Mesendoderm (in vitro differentiated cells): Measurements from ENCODE around the gene PITPNM2.

Experiments used
- DNase-seq: peaks from one replicate; pipeline ENCODE4 v3.0.0; 2013
- H2AK5ac ChIP-seq: 2 replicates; pipeline ENCODE4 v1.6.1; 2013; ENCODE audit warnings: low read length, inconsistent platforms
- H2BK120ac ChIP-seq: 2 replicates; pipeline ENCODE4 v1.6.1; 2013; ENCODE audit warnings: low read depth, mild to moderate bottlenecking, low read length, moderate library complexity, mixed read lengths
- H2BK15ac ChIP-seq: replicated peaks from 2 replicates; pipeline ENCODE4 v1.6.1; 2013; ENCODE audit warnings: low read depth, mild to moderate bottlenecking, moderate library complexity
- H2BK5ac ChIP-seq: 2 replicates; pipeline ENCODE4 v1.6.1; 2013; ENCODE audit warnings: low read length, inconsistent platforms
- H3K18ac ChIP-seq: 2 replicates; pipeline ENCODE4 v1.6.1; 2013; ENCODE audit warnings: mild to moderate bottlenecking, low read length, mixed read lengths
- H3K23ac ChIP-seq: one replicate; pipeline ENCODE4 v1.6.1; 2013; ENCODE audit warnings: low read length
- H3K27ac ChIP-seq: 2 replicates; pipeline ENCODE4 v1.5.1; 2013; ENCODE audit warnings: low read depth, mild to moderate bottlenecking, inconsistent platforms, low read length, moderate library complexity
- H3K27me3 ChIP-seq: 2 replicates; pipeline ENCODE4 v1.6.1; 2013; ENCODE audit warnings: low read length, control low read depth, mild to moderate bottlenecking, inconsistent platforms; ENCODE audit not compliant: insufficient read depth, poor library complexity
- H3K36me3 ChIP-seq: 2 replicates; pipeline ENCODE4 v1.6.1; 2013; ENCODE audit warnings: low read length, inconsistent platforms; ENCODE audit not compliant: control insufficient read depth, insufficient read depth
- H3K4ac ChIP-seq: one replicate; pipeline ENCODE4 v1.6.1; 2013; ENCODE audit warnings: low read depth, mild to moderate bottlenecking, low read length, moderate library complexity
- H3K4me1 ChIP-seq: 2 replicates; pipeline ENCODE4 v1.6.1; 2013; ENCODE audit warnings: low read depth, low read length, inconsistent platforms; ENCODE audit not compliant: control insufficient read depth
- H3K4me2 ChIP-seq: 2 replicates; pipeline ENCODE4 v1.6.1; 2013; ENCODE audit warnings: low read length
- H3K4me3 ChIP-seq: 2 replicates; pipeline ENCODE4 v1.5.1; 2013; ENCODE audit warnings: mild to moderate bottlenecking, low read length
- H3K56ac ChIP-seq: one replicate; pipeline ENCODE4 v1.6.1; 2013; ENCODE audit warnings: low read length
- H3K79me1 ChIP-seq: 2 replicates; pipeline ENCODE4 v1.6.1; 2013; ENCODE audit warnings: low read length, inconsistent platforms
- H3K79me2 ChIP-seq: 2 replicates; pipeline ENCODE4 v1.6.1; 2013; ENCODE audit warnings: mild to moderate bottlenecking, low read length; ENCODE audit not compliant: control insufficient read depth, insufficient read depth
- H3K9ac ChIP-seq: 2 replicates; pipeline ENCODE4 v1.6.1; 2013; ENCODE audit warnings: low read length, inconsistent platforms
- H4K5ac ChIP-seq: one replicate; pipeline ENCODE4 v1.6.1; 2013; ENCODE audit warnings: low read length
- H4K8ac ChIP-seq: one replicate; pipeline ENCODE4 v1.6.1; 2013; ENCODE audit warnings: low read depth, mild to moderate bottlenecking, control low read depth, low read length, moderate library complexity
- WGBS: extraction: QIAGEN DNeasy Blood & Tissue Kit; methylation state at CpG from one replicate; pipeline ENCODE4 v1.1.7; 2013; ENCODE audit warnings: low lambda C conversion rate, missing lambda C conversion rate; ENCODE audit not compliant: insufficient coverage; ENCODE audit errors: extremely low coverage; 5-methylcytosine and 5-hydroxymethylcytosine counted together

The PITPNM2 gene

DNA sequence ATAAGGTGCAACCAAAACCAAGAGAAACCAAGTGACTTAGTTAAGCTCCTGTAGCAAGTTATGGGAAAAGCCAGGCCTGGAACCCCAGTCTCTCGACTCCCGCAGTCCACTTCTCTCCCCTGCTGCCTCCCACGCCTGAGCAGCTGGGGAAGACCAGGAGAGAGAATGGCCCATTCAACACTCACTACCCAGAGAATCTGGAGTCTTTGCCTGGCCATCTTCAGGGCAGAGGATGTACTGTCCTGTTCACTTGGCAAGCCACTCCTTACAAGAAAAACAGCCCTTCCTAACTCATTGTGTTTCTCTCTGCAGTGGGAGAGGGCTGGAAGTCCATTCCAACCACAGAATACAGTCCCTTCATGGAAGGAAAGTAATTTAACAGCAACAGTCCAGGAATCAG is 1.8 kb downstream of the PITPNM2 start:
- Histone ChIP-seq H3K56ac (no peak overlapping the region), H3K4me2 (no peak overlapping the region), H3K27ac (no peak overlapping the region), H3K4me1 (peaks cover 3% of the 10 kb centered on the region), H4K8ac (no peak overlapping the region), H3K18ac (no peak overlapping the region), H3K79me2 (no peaks in the 10 kb centered on the region), H2AK5ac (no peak overlapping the region), H3K4ac (no peak overlapping the region), H2BK5ac (no peak overlapping the region), H3K27me3 (no peaks in the 10 kb centered on the region), H3K9ac (no peak overlapping the region), H2BK120ac (no peak overlapping the region), H3K79me1 (no peaks in the 10 kb centered on the region), H3K23ac (no peak overlapping the region), H2BK15ac (no peak overlapping the region), H3K4me3 (no peak overlapping the region), H4K5ac (no peak overlapping the region), H3K36me3 (no peaks in the 10 kb centered on the region)
- DNase-seq: no peak
- WGBS: no CpG with 5 or more reads among the region's 3 CpGs

DNA sequence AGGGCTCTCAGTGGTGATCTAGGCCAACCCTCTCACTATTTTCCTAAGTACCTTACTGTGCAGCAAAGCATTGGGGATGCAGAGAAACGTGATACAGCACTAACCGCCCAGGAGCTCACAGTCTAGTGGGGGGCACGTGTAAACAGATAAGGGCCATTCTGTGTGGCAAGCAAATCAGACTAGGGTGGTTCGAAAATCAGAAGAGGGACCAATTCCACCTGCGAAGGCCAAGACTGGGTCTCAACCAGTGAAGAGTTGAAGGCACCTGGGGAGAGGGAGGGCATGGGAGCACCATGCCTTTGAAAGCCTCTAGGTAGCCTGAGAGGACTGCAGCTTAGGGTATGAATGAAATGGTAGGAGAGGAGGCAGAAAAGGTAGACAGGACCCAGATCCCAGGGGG is 2.2 kb downstream of the PITPNM2 start:
- H2BK15ac ChIP-seq: no peak overlapping the region
- no peak overlapping the region for H3K27ac ChIP-seq
- no peak for DNase-seq
- no peak overlapping the region for H3K4me2 ChIP-seq
- H3K79me1 ChIP-seq: no peaks in the 10 kb centered on the region
- H2BK5ac ChIP-seq: no peak overlapping the region
- H3K23ac ChIP-seq: no peak overlapping the region
- no peak overlapping the region for H2AK5ac ChIP-seq
- H3K9ac ChIP-seq: no peak overlapping the region
- H3K4me1 ChIP-seq: peaks cover 3% of the 10 kb centered on the region
- H2BK120ac ChIP-seq: no peak overlapping the region
- no peak overlapping the region for H3K4me3 ChIP-seq
- H3K18ac ChIP-seq: no peak overlapping the region
- no peaks in the 10 kb centered on the region for H3K27me3 ChIP-seq
- H3K56ac ChIP-seq: no peak overlapping the region
- no CpG with 5 or more reads among the region's 5 CpGs for WGBS
- no peak overlapping the region for H4K8ac ChIP-seq
- no peaks in the 10 kb centered on the region for H3K36me3 ChIP-seq
- H4K5ac ChIP-seq: no peak overlapping the region
- H3K79me2 ChIP-seq: no peaks in the 10 kb centered on the region
- no peak overlapping the region for H3K4ac ChIP-seq

DNA sequence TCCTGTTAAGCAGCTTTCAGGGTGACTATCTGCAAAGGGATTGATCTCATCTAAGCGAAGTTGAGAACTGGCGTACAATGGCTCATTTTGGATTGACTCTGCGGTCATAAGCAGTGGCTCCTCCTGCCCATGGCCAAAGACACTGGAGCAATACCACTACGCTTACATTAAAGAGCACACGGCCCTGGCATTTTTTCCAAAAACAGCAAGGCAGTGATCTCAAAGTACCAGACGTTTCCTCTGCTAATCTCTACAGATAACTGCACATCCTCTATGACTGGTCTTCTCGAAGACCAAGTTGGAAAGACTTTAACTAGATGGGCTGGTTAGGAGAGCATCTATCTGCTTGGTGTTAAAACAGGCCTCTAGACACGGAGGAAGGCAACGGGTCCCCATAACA is 2.7 kb downstream of the PITPNM2 start:
- Histone ChIP-seq H4K5ac (no peak overlapping the region), H3K23ac (no peak overlapping the region), H3K18ac (no peak overlapping the region), H3K56ac (no peak overlapping the region), H3K4me3 (no peak overlapping the region), H3K4me1 (peaks cover 3% of the 10 kb centered on the region), H3K9ac (no peak overlapping the region), H3K27ac (no peak overlapping the region), H4K8ac (no peak overlapping the region), H3K27me3 (no peaks in the 10 kb centered on the region), H3K4ac (no peak overlapping the region), H2AK5ac (no peak overlapping the region), H3K79me2 (no peaks in the 10 kb centered on the region), H2BK15ac (no peak overlapping the region), H3K79me1 (no peaks in the 10 kb centered on the region), H3K36me3 (no peaks in the 10 kb centered on the region), H2BK5ac (no peak overlapping the region), H2BK120ac (no peak overlapping the region), H3K4me2 (no peak overlapping the region)
- DNase-seq: no peak
- WGBS: no CpG with 5 or more reads among the region's 9 CpGs

DNA sequence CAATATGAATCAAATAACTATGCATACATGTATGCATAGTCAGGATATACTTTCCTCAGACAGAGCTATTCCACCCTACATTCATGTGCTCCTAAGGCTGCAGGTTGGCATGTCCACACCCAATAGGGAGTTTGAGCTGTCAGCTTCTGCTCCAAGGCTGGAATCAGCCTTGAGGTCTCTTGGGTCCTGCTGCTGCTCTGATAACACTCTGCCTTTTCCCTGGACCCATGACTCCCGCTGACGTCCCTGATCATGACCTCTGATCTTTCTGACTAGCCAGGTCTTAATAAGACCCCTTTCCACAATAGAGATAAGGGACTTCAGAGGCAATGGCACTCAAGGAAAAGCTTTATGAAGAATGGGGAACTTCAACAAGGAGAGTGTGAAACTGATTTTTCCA is 5.7 kb downstream of the PITPNM2 start:
- Histone ChIP-seq H2BK120ac (no peak overlapping the region), H3K79me1 (peaks cover 2% of the 10 kb centered on the region), H4K8ac (no peak overlapping the region), H3K4me1 (no peaks in the 10 kb centered on the region), H3K23ac (no peak overlapping the region), H3K27me3 (no peaks in the 10 kb centered on the region), H3K36me3 (no peaks in the 10 kb centered on the region), H3K4me3 (no peak overlapping the region), H3K9ac (no peak overlapping the region), H3K79me2 (no peaks in the 10 kb centered on the region), H3K4me2 (no peak overlapping the region), H4K5ac (no peak overlapping the region), H2AK5ac (no peak overlapping the region), H3K18ac (no peak overlapping the region), H2BK5ac (no peak overlapping the region), H2BK15ac (no peak overlapping the region), H3K4ac (no peak overlapping the region), H3K27ac (no peak overlapping the region), H3K56ac (no peak overlapping the region)
- no peak for DNase-seq
- no CpG with 5 or more reads among the region's 2 CpGs for WGBS

DNA sequence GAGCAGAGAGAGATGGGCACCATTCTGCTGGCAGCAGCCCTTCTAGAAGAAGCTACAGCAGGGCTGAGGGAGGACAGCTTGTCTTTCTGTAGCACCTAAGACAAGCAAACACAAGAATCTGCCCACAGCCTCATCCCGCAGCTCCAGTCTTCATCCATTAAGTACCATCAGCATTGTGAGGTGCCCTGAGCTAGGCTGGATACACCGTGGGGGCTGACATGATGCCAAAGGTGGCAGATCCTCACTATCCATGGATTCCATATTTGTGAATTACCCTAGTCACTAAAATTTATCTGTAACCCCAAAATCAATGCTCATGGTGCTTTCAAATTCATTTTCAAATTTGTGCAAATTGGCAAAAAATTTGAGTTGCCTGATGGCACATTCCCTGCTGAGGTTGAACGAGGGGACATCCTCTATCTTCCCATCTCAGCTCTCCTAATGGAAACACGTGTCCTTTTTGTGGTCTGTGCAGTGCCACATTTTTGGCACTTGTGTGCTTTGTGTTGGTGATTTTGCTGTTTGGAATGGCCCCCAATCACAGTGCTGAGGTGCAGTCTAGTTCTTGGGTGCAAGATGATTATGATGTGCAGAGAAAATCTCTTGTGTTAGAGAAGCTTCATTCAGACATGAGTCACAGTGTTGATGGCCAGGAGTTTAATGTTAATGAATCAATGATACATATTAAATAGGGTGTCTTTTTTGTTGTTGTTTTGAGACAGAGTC is 7.0 kb downstream of the PITPNM2 start:
- Histone ChIP-seq H3K23ac (no peak overlapping the region), H3K27ac (no peak overlapping the region), H3K4me1 (no peaks in the 10 kb centered on the region), H3K4me3 (no peak overlapping the region), H3K79me1 (peaks cover 2% of the 10 kb centered on the region), H3K18ac (no peak overlapping the region), H3K4ac (no peak overlapping the region), H2BK15ac (no peak overlapping the region), H3K4me2 (no peak overlapping the region), H3K36me3 (no peaks in the 10 kb centered on the region), H2AK5ac (no peak overlapping the region), H2BK5ac (no peak overlapping the region), H3K9ac (no peak overlapping the region), H4K5ac (no peak overlapping the region), H4K8ac (no peak overlapping the region), H3K79me2 (no peaks in the 10 kb centered on the region), H3K27me3 (no peaks in the 10 kb centered on the region), H3K56ac (no peak overlapping the region), H2BK120ac (no peak overlapping the region)
- no CpG with 5 or more reads among the region's 4 CpGs for WGBS
- DNase-seq: no peak
